Trophoblast cell (in vitro differentiated cells and primary cell): ENCODE data around the gene KCNC1.

ENCODE experiments used
- DNase-seq, 2 donors: peaks; one replicate each; pipeline ENCODE4 v3.0.0-alpha.2; 2016
- H2AFZ ChIP-seq: 2 replicates; pipeline ENCODE4 v1.6.1; 2013; ENCODE audit warnings: low read length, moderate library complexity, mild to moderate bottlenecking; ENCODE audit not compliant: insufficient read depth, poor library complexity
- H2AK5ac ChIP-seq: 2 replicates; pipeline ENCODE4 v1.6.1; 2013; ENCODE audit warnings: mild to moderate bottlenecking, low read length
- H2BK120ac ChIP-seq: 2 replicates; pipeline ENCODE4 v1.6.1; 2013; ENCODE audit warnings: low read length, mild to moderate bottlenecking, moderate library complexity; ENCODE audit not compliant: insufficient read depth, poor library complexity
- H2BK12ac ChIP-seq: 2 replicates; pipeline ENCODE4 v1.6.1; 2013; ENCODE audit warnings: mild to moderate bottlenecking, low read length, moderate library complexity
- H2BK5ac ChIP-seq: 2 replicates; pipeline ENCODE4 v1.6.1; 2013; ENCODE audit warnings: low read length, low read depth, moderate library complexity, mild to moderate bottlenecking; ENCODE audit not compliant: poor library complexity
- H3K14ac ChIP-seq: 2 replicates; pipeline ENCODE4 v1.6.1; 2013; ENCODE audit warnings: mild to moderate bottlenecking, low read length
- H3K18ac ChIP-seq: 2 replicates; pipeline ENCODE4 v1.6.1; 2013; ENCODE audit warnings: mild to moderate bottlenecking, low read length
- H3K23ac ChIP-seq: 2 replicates; pipeline ENCODE4 v1.6.1; 2013; ENCODE audit warnings: low read length
- H3K27ac ChIP-seq: 2 replicates; pipeline ENCODE4 v1.5.1; 2013; ENCODE audit warnings: low read depth, mild to moderate bottlenecking, inconsistent platforms, low read length, moderate library complexity
- H3K27me3 ChIP-seq: 2 replicates; pipeline ENCODE4 v1.6.1; 2013; ENCODE audit warnings: inconsistent platforms, mild to moderate bottlenecking, low read length, moderate library complexity; ENCODE audit not compliant: insufficient read depth
- H3K36me3 ChIP-seq, 2 experiments: 1 replicate in 1 of 2; 2 replicates in 1 of 2; pipeline ENCODE4 v1.6.1; 2013; ENCODE audit warnings: low read length in 2 of 2, mild to moderate bottlenecking in 2 of 2, moderate library complexity in 1 of 2; ENCODE audit not compliant: insufficient read depth in 2 of 2, control insufficient read depth in 1 of 2
- H3K4ac ChIP-seq: 2 replicates; pipeline ENCODE4 v1.6.1; 2013; ENCODE audit warnings: low read depth, mild to moderate bottlenecking, low read length, moderate library complexity
- H3K4me1 ChIP-seq, 2 experiments: 1 replicate in 1 of 2; 2 replicates in 1 of 2; pipeline ENCODE4 v1.6.1; 2013; ENCODE audit warnings: low read length in 2 of 2, mild to moderate bottlenecking in 2 of 2, moderate library complexity in 1 of 2; ENCODE audit not compliant: insufficient read depth in 2 of 2, control insufficient read depth in 1 of 2
- H3K4me2 ChIP-seq: 2 replicates; pipeline ENCODE4 v1.6.1; 2013; ENCODE audit warnings: inconsistent platforms, mild to moderate bottlenecking, low read length, moderate library complexity
- H3K4me3 ChIP-seq: 2 replicates; pipeline ENCODE4 v1.5.1; 2013; ENCODE audit warnings: mild to moderate bottlenecking, low read depth, low read length, inconsistent platforms
- H3K79me1 ChIP-seq: one replicate; pipeline ENCODE4 v1.6.1; 2013; ENCODE audit warnings: low read length
- H3K79me2 ChIP-seq: 2 replicates; pipeline ENCODE4 v1.6.1; 2013; ENCODE audit warnings: low read length, mild to moderate bottlenecking; ENCODE audit not compliant: control insufficient read depth, insufficient read depth, poor library complexity
- H3K9ac ChIP-seq: 2 replicates; pipeline ENCODE4 v1.6.1; 2013; ENCODE audit warnings: mild to moderate bottlenecking, low read length
- H3K9me3 ChIP-seq: 2 replicates; pipeline ENCODE4 v1.6.1; 2013; ENCODE audit warnings: low read depth, mild to moderate bottlenecking, control low read depth, inconsistent platforms, low read length; ENCODE audit not compliant: insufficient read depth
- H4K12ac ChIP-seq: 2 replicates; pipeline ENCODE4 v1.6.1; 2013; ENCODE audit warnings: low read depth, mild to moderate bottlenecking, low read length, moderate library complexity
- H4K8ac ChIP-seq: 2 replicates; pipeline ENCODE4 v1.6.1; 2013; ENCODE audit warnings: low read depth, mild to moderate bottlenecking, low read length, moderate library complexity
- H4K91ac ChIP-seq: one replicate; pipeline ENCODE4 v1.6.1; 2013; ENCODE audit warnings: low read depth, mild to moderate bottlenecking, low read length, moderate library complexity
- WGBS: extraction: QIAGEN DNeasy Blood & Tissue Kit; methylation state at CpG from one replicate; pipeline ENCODE4 v1.1.7; 2013; ENCODE audit warnings: missing lambda C conversion rate; ENCODE audit not compliant: insufficient read length, insufficient coverage; ENCODE audit errors: extremely low coverage; 5-methylcytosine and 5-hydroxymethylcytosine counted together

KCNC1 gene

DNA sequence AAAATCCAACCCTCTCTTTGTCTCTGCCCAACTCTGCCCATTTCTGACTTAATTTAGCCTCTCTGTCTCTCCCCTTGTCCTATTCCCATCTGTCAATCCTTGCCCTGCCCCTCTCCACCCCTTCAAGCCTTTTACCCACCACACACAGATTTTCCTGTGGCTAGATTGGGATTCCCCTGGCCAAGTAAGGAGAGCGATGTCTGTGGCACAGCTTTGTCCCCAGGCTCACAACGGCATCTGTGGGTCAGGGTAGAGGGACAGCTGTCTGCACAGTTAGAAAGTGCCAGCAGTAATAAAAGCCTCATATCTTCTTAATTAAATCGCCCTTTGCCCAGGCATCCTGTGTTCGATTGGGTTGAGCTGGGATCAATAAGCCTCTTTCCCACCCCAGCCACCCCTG, 1.3 kb upstream of the KCNC1 start:
- Histone ChIP-seq H3K27ac (no peak overlapping the region), H3K4me3 (no peak overlapping the region), H4K91ac (no peak overlapping the region), H3K9me3 (peaks cover 11% of the 10 kb centered on the region), H3K9ac (no peak overlapping the region), H3K27me3 (peaks cover 40% of the 10 kb centered on the region), H2AK5ac (no peak overlapping the region), H3K18ac (no peak overlapping the region), H3K79me2 (no peaks in the 10 kb centered on the region), H3K23ac (no peak overlapping the region), H2AFZ (no peak overlapping the region), H2BK120ac (no peak overlapping the region), H4K8ac (no peak overlapping the region), H2BK12ac (no peak overlapping the region), H3K79me1 (no peaks in the 10 kb centered on the region), H2BK5ac (no peak overlapping the region), H3K36me3 (no peaks in the 10 kb centered on the region), H3K4me1 (peaks cover 3 to 6% of the 10 kb centered on the region in 2 experiments), H3K4me2 (no peak overlapping the region), H3K14ac (no peak overlapping the region), H4K12ac (no peak overlapping the region), H3K4ac (no peak overlapping the region)
- no peak for DNase-seq
- no CpG with 5 or more reads among the region's 4 CpGs for WGBS

DNA sequence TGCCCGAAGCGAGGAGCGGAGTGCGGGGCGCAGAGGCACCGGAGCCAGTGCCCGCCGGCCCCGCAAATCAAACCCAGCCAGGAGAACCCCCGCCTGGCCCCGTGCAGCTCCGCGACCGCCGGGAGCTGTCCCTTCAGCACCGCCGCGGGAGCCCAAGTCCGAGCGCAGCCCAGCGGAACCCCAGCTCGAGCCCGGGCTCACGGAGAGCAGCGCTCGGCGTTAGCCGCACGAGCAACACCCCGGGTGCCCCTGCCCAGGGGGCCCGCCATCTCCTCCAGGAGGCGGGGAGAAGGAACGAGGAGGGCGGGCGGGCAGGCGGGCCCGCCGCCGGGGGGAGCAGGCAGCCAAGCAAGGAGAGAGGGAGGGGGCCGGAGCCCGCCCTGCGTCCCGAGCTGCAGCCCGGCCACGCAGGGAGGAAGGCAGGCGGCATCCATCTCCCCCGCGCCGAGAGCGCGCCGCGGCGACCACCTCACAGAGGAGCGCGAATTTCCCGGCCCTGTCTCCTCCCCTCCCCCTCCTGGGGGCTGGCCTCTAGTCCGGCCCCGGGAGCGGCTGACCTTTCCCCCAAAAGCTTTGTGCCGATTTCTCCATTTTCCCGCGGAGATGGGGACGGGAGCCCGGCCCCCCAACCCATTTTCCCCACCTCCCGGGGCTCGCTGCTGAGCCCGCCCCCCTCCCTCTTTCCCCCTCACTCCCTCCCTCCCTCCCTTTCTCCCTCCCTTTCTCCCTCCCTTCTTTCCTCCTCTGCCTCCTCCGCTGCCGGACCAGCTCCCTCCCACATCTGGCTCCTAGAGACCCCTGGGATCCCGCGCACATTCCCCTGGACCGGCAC, 621 bp downstream of the KCNC1 start:
- Histone ChIP-seq H3K9me3 (peaks cover 15% of the 10 kb centered on the region), H3K27ac (no peak overlapping the region), H4K8ac (no peak overlapping the region), H3K36me3 (no peaks in the 10 kb centered on the region), H2BK120ac (no peak overlapping the region), H2AFZ (no peak overlapping the region), H3K4me1 (peaks cover 3 to 6% of the 10 kb centered on the region in 2 experiments), H3K4me2 (peak overlapping the region; percentile 83), H3K14ac (no peak overlapping the region), H2BK5ac (no peak overlapping the region), H3K9ac (no peak overlapping the region), H3K4me3 (peak overlapping the region; percentile 54), H4K91ac (no peak overlapping the region), H4K12ac (no peak overlapping the region), H3K4ac (no peak overlapping the region), H2AK5ac (no peak overlapping the region), H2BK12ac (no peak overlapping the region), H3K23ac (no peak overlapping the region), H3K18ac (no peak overlapping the region), H3K27me3 (peaks cover 40% of the 10 kb centered on the region), H3K79me1 (no peaks in the 10 kb centered on the region), H3K79me2 (no peaks in the 10 kb centered on the region)
- peak; percentile 33 to 69 for DNase-seq
- no CpG with 5 or more reads among the region's 73 CpGs for WGBS

DNA sequence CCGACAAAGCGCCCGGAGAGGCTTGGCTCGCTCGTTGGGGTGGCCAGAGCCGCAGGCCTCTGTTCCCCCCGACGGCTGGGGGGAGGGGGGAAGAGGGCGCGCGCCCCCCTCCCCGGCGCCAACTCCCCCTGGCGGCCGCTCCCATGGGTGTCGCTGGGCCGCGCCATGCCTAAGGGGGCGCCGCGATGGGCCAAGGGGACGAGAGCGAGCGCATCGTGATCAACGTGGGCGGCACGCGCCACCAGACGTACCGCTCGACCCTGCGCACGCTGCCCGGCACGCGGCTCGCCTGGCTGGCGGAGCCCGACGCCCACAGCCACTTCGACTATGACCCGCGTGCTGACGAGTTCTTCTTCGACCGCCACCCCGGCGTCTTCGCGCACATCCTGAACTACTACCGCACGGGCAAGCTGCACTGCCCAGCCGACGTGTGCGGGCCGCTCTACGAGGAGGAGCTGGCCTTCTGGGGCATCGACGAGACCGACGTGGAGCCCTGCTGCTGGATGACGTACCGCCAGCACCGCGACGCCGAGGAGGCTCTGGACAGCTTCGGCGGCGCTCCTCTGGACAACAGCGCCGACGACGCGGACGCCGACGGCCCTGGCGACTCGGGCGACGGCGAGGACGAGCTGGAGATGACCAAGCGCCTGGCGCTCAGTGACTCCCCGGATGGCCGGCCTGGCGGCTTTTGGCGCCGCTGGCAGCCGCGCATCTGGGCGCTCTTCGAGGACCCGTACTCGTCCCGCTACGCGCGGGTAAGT, 1.4 kb downstream of the KCNC1 start:
- no CpG with 5 or more reads among the region's 102 CpGs for WGBS
- no peak overlapping the region for H3K9ac ChIP-seq

DNA sequence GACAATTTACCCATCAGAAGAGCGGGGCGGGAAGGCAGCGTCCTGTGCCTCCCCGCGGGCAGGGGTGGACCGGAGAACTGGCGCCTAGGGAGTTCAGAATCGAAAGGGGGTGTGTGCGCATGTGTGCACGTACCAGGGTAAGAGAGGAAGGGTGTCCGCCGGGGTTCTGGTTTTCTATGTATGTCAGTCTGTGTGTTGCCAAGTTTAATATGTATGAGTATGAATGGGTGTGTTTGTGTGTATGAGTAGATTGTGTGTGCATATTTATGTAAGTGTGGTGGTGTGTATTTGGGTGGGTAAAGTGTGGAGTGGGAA, 2.0 kb downstream of the KCNC1 start:
- no peak overlapping the region for H3K18ac ChIP-seq
- H3K4ac ChIP-seq: no peak overlapping the region
- no peak overlapping the region for H4K91ac ChIP-seq
- no peak overlapping the region for H3K23ac ChIP-seq
- no peaks in the 10 kb centered on the region for H3K79me1 ChIP-seq
- H4K12ac ChIP-seq: no peak overlapping the region
- no peak overlapping the region for H3K27ac ChIP-seq
- H3K27me3 ChIP-seq: peaks cover 40% of the 10 kb centered on the region
- H2AK5ac ChIP-seq: no peak overlapping the region
- no peak overlapping the region for H3K4me2 ChIP-seq
- no peaks in the 10 kb centered on the region for H3K79me2 ChIP-seq
- H2BK12ac ChIP-seq: no peak overlapping the region
- no peak for DNase-seq
- no peak overlapping the region for H2AFZ ChIP-seq
- no peak overlapping the region for H4K8ac ChIP-seq
- H3K4me1 ChIP-seq: peaks cover 3 to 6% of the 10 kb centered on the region in 2 experiments
- no peaks in the 10 kb centered on the region for H3K36me3 ChIP-seq
- no peak overlapping the region for H3K9ac ChIP-seq
- H3K4me3 ChIP-seq: no peak overlapping the region
- H3K9me3 ChIP-seq: peaks cover 15% of the 10 kb centered on the region
- no peak overlapping the region for H3K14ac ChIP-seq
- no peak overlapping the region for H2BK5ac ChIP-seq
- no CpG with 5 or more reads among the region's 12 CpGs for WGBS
- no peak overlapping the region for H2BK120ac ChIP-seq

More for the DNA sequence above, 1.4 kb downstream of the KCNC1 start:
- H3K4me1 ChIP-seq: peaks cover 3 to 6% of the 10 kb centered on the region in 2 experiments
- H3K4ac ChIP-seq: no peak overlapping the region
- H2AFZ ChIP-seq: no peak overlapping the region
- no peak overlapping the region for H3K27ac ChIP-seq
- H3K9me3 ChIP-seq: peaks cover 15% of the 10 kb centered on the region
- no peaks in the 10 kb centered on the region for H3K36me3 ChIP-seq
- no peak overlapping the region for H2BK12ac ChIP-seq
- H3K18ac ChIP-seq: no peak overlapping the region
- H2BK120ac ChIP-seq: no peak overlapping the region
- H3K4me2 ChIP-seq: no peak overlapping the region
- H3K79me1 ChIP-seq: no peaks in the 10 kb centered on the region
- DNase-seq: no peak
- H2BK5ac ChIP-seq: no peak overlapping the region
- no peak overlapping the region for H3K14ac ChIP-seq
- no peak overlapping the region for H3K4me3 ChIP-seq
- no peak overlapping the region for H3K23ac ChIP-seq
- H3K27me3 ChIP-seq: peaks cover 40% of the 10 kb centered on the region
- H4K91ac ChIP-seq: no peak overlapping the region
- no peak overlapping the region for H2AK5ac ChIP-seq
- no peaks in the 10 kb centered on the region for H3K79me2 ChIP-seq
- no peak overlapping the region for H4K12ac ChIP-seq
- no peak overlapping the region for H4K8ac ChIP-seq
